SIG-M5 (cell line): ENCODE data around the gene ABCA7.
"Not testable (repeated sequence)": the region's sequence is repeated elsewhere in the genome, so short reads cannot be mapped to it uniquely, and the experiment has no call there.

ENCODE experiments used
- DNase-seq: peaks from one replicate; lab custom pipeline; 2025; lab: John Stamatoyannopoulos, UW

The ABCA7 gene

GRCh38 chr19:1105873-1106840 lies 66.2 kb downstream of the ABCA7 start:
- DNase-seq = no peak

GRCh38 chr19:1106841-1107660 lies 67.1 kb downstream of the ABCA7 start:
- DNase-seq = no peak

- DNase-seq = no peak
Measured at GRCh38 chr19:1107661-1108261, 67.9 kb downstream of the ABCA7 start.

- DNase-seq = no peak
Measured at GRCh38 chr19:1108291-1109031, 68.6 kb downstream of the ABCA7 start.

GRCh38 chr19:1109032-1109551 lies 69.2 kb downstream of the ABCA7 start:
- no peak for DNase-seq

GRCh38 chr19:1109697-1110671 lies 70.1 kb downstream of the ABCA7 start:
- DNase-seq = no peak

- DNase-seq = no peak
Measured at GRCh38 chr19:1110809-1111640, 71.1 kb downstream of the ABCA7 start.

GRCh38 chr19:1111641-1112267 lies 71.8 kb downstream of the ABCA7 start:
- no peak for DNase-seq

- DNase-seq = no peak
Measured at GRCh38 chr19:1112268-1113029, 72.5 kb downstream of the ABCA7 start.

- no peak for DNase-seq
Measured at GRCh38 chr19:1113030-1113985, 73.4 kb downstream of the ABCA7 start.

- no peak for DNase-seq
Measured at GRCh38 chr19:1113986-1114483, 74.1 kb downstream of the ABCA7 start.

GRCh38 chr19:1114728-1115127 lies 74.8 kb downstream of the ABCA7 start:
- not testable (repeated sequence) for DNase-seq
